K562 (cell line): ENCODE measurements around the gene TOMM22. TPM values are rescaled to one million over a fixed set of nuclear protein-coding genes. Genes with fewer than 3 reads are reported as not detected.

Experiments used
- CBFB ChIP-seq: sonication (generic); formaldehyde crosslinking; IDR thresholded peaks from 2 replicates; pipeline ENCODE4 v1.4.0; 2020; ENCODE audit warnings: mild to moderate bottlenecking, missing genetic modification reagents
- DPF2 ChIP-seq: fragments of 450-650 bp; IDR thresholded peaks from 2 replicates; pipeline ENCODE4 v1.6.1; 2016
- HDAC6 ChIP-seq: IDR thresholded peaks from 2 replicates; pipeline ENCODE4 v1.6.1; 2012; ENCODE audit warnings: low read depth, mild to moderate bottlenecking, control low read depth, inconsistent platforms, low read length, moderate library complexity
- LCOR ChIP-seq: sonication (generic); formaldehyde crosslinking; IDR thresholded peaks from 2 replicates; pipeline ENCODE4 v1.8.0; 2022; ENCODE audit warnings: mild to moderate bottlenecking, missing genetic modification reagents
- NELFE ChIP-seq: IDR thresholded peaks from 2 replicates; pipeline ENCODE4 v1.6.1; 2011; ENCODE audit warnings: mild to moderate bottlenecking; ENCODE audit not compliant: insufficient read depth, insufficient read length
- NR2C2 ChIP-seq, 2 experiments: fragments of 200-800 bp in 1 of 2; sonication (Bioruptor generic) in 1 of 2; sonication (generic) in 1 of 2; formaldehyde crosslinking in 1 of 2; IDR thresholded peaks; 2 replicates each; pipeline versions ENCODE4 v1.6.1 to v1.8.0; 2016 to 2022; ENCODE audit warnings: mild to moderate bottlenecking in 1 of 2, missing compliant biosample characterization in 1 of 2, missing genetic modification characterization in 1 of 2, missing genetic modification reagents in 1 of 2
- NRF1 ChIP-seq, 2 experiments: fragments of 450-650 bp; IDR thresholded peaks in 1 of 2; conservative IDR thresholded peaks in 1 of 2; 2 replicates each; pipeline ENCODE4 v1.6.1; 2014; ENCODE audit warnings: mild to moderate bottlenecking in 2 of 2
- OTX1 ChIP-seq: fragments of 450-650 bp; formaldehyde crosslinking; IDR thresholded peaks from 2 replicates; pipeline ENCODE4 v1.4.0; 2022; ENCODE audit warnings: mild to moderate bottlenecking
- PBX2 ChIP-seq, 2 experiments: IDR thresholded peaks in 1 of 2; conservative IDR thresholded peaks in 1 of 2; 2 replicates each; pipeline ENCODE4 v1.6.1; 2016; ENCODE audit warnings: low read depth in 2 of 2, mild to moderate bottlenecking in 1 of 2, missing compliant biosample characterization in 1 of 2, missing genetic modification characterization in 1 of 2, moderate library complexity in 1 of 2
- PTRF ChIP-seq: fragments of 450-650 bp; IDR thresholded peaks from 2 replicates; pipeline ENCODE4 v1.6.1; 2016; ENCODE audit warnings: mild to moderate bottlenecking, missing genetic modification characterization, missing compliant biosample characterization
- RBM25 ChIP-seq: fragments of 200-400 bp; formaldehyde crosslinking; IDR thresholded peaks from 2 replicates; pipeline ENCODE4 v1.6.1; 2018; ENCODE audit warnings: low read length, low read depth, moderate library complexity; ENCODE audit not compliant: severe bottlenecking
- SOX6 ChIP-seq: fragments of 450-650 bp; IDR thresholded peaks from 2 replicates; pipeline ENCODE4 v1.6.1; 2014; ENCODE audit warnings: mild to moderate bottlenecking
- TCF3 ChIP-seq: sonication (generic); formaldehyde crosslinking; IDR thresholded peaks from 2 replicates; pipeline ENCODE4 v1.4.0; 2020; ENCODE audit warnings: mild to moderate bottlenecking, missing genetic modification reagents
- YBX1 ChIP-seq: fragments of 450-650 bp; IDR thresholded peaks from 2 replicates; pipeline ENCODE4 v1.7.1; 2016; ENCODE audit warnings: mild to moderate bottlenecking
- ZBED1 ChIP-seq: IDR thresholded peaks from 2 replicates; pipeline ENCODE4 v1.6.1; 2014
- ZBTB12 ChIP-seq: fragments of 250-450 bp; sonication (Bioruptor Pico); IDR thresholded peaks from 2 replicates; pipeline ENCODE4 v1.4.0; 2020
- ZNF407 ChIP-seq: fragments of 450-650 bp; IDR thresholded peaks from 2 replicates; pipeline ENCODE4 v1.6.1; 2016; ENCODE audit warnings: low read depth
- ZNF717 ChIP-seq: fragments of 250-450 bp; sonication (Bioruptor Pico); IDR thresholded peaks from 2 replicates; pipeline ENCODE4 v1.5.0; 2021
- polyA plus RNA-seq, 8 experiments: library from polyadenylated mRNA; depleted of rRNA in 4 of 8; stranded (reverse) in 5 of 8; unstranded in 3 of 8; fragments of >200 nt; fragmentation: Nextera tagmentation in 2 of 8; fragmentation: Illumina TruSeq in 1 of 8; extraction: Ambion mirVana in 2 of 8; extraction: Trizol in 1 of 8; gene quantifications; 2 replicates each; pipeline versions ENCODE4 v1.2.1 to v1.2.3, GENCODE V29; 2011 to 2014; ENCODE audit warnings: inconsistent platforms in 1 of 8, missing spikeins in 1 of 8
- total RNA-seq, 7 experiments: library from RNA; depleted of rRNA in 6 of 7; stranded (reverse); fragments of >200 nt in 6 of 7; fragmentation: Illumina TruSeq in 2 of 7; extraction: Trizol in 2 of 7; gene quantifications; 2 replicates each; pipeline versions ENCODE4 v1.2.1 to v1.2.3, GENCODE V29; 2011 to 2021; ENCODE audit warnings: low replicate concordance in 1 of 7

Gene TOMM22
- total and polyA plus RNA-seq, 9 of the 15 experiments (the other 6 are each of a cell fraction or from before 2014, with no cell fraction given) = 25.8 to 108 (median 73.8) TPM

GRCh38 chr22:38638728-38639127, 43.0 kb upstream of the TOMM22 start (continued):
- TF ChIP-seq TCF3 (CRISPR knock-in tag) (peak; percentile 63), SOX6 (peak; percentile 63), ZBTB12 (CRISPR knock-in tag) (no peak), LCOR (CRISPR knock-in tag) (no peak), ZBED1 (no peak), CBFB (no peak), NR2C2 (CRISPR knock-in tag; IDR thresholded peaks at IDR 0.05) (no peak), NR2C2 (tag; IDR thresholded peaks at IDR 0.05) (no peak), YBX1 (no peak), HDAC6 (no peak), ZNF407 (no peak), DPF2 (0 out of 2 replicates have a peak, but pooled peaks have one; percentile 24), OTX1 (CRISPR knock-in tag) (no peak), PTRF (tag) (no peak), NRF1 (conservative IDR thresholded peaks at IDR 0.05 in 1 of 2, IDR thresholded peaks at IDR 0.05 in 1 of 2) (no peak), RBM25 (no peak), NELFE (no peak), ZNF717 (CRISPR knock-in tag) (no peak), PBX2 (CRISPR knock-in tag; IDR thresholded peaks at IDR 0.05; ENCODE audit: low read depth) (no peak), PBX2 (tag; conservative IDR thresholded peaks at IDR 0.05; ENCODE audit: low read depth) (0 out of 2 replicates have a peak, but pooled peaks have one; percentile 16)
